ENCODE results near the gene PDC.

- no peak for TF ChIP-seq CTCF (IDR thresholded peaks at IDR 0.05)
- TF ChIP-seq ZFX (IDR thresholded peaks at IDR 0.05; ENCODE audit: borderline replicate concordance), result no peak
Observed at GRCh38 chr1:186424539-186424938, 36.4 kb downstream of the PDC start.

Measured in 22Rv1 (cell line).